Measurements from ENCODE around the gene ASIC4. TPM values are rescaled to one million over a fixed set of nuclear protein-coding genes. Genes with fewer than 3 reads are reported as not detected.

ASIC4 gene
- total RNA-seq, 6 experiments from 2014 or later = 0.05 to 0.19 (median 0.07) TPM; not detected in 3

- H3K27me3 Mint-ChIP-seq (ENCODE audit: insufficient read depth) = peaks cover 3% of the 10 kb centered on the region
- H3K27ac Mint-ChIP-seq = peak overlapping the region; percentile 78
- H3K36me3 Mint-ChIP-seq (ENCODE audit: low read depth) = peaks cover 15% of the 10 kb centered on the region
- H3K4me3 Mint-ChIP-seq = peak overlapping the region; percentile 97
- DNase-seq = peak; percentile 17
- TF ChIP-seq, protein P1, sequence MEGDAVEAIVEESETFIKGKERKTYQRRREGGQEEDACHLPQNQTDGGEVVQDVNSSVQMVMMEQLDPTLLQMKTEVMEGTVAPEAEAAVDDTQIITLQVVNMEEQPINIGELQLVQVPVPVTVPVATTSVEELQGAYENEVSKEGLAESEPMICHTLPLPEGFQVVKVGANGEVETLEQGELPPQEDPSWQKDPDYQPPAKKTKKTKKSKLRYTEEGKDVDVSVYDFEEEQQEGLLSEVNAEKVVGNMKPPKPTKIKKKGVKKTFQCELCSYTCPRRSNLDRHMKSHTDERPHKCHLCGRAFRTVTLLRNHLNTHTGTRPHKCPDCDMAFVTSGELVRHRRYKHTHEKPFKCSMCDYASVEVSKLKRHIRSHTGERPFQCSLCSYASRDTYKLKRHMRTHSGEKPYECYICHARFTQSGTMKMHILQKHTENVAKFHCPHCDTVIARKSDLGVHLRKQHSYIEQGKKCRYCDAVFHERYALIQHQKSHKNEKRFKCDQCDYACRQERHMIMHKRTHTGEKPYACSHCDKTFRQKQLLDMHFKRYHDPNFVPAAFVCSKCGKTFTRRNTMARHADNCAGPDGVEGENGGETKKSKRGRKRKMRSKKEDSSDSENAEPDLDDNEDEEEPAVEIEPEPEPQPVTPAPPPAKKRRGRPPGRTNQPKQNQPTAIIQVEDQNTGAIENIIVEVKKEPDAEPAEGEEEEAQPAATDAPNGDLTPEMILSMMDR (IDR thresholded peaks at IDR 0.05) = no peak
- H3K9me3 Mint-ChIP-seq = no peaks in the 10 kb centered on the region
- peaks cover 22% of the 10 kb centered on the region for H3K4me1 Mint-ChIP-seq (ENCODE audit: low read depth)
Measured at GRCh38 chr2:219542931-219543595, 28.8 kb downstream of the ASIC4 start.

DNA sequence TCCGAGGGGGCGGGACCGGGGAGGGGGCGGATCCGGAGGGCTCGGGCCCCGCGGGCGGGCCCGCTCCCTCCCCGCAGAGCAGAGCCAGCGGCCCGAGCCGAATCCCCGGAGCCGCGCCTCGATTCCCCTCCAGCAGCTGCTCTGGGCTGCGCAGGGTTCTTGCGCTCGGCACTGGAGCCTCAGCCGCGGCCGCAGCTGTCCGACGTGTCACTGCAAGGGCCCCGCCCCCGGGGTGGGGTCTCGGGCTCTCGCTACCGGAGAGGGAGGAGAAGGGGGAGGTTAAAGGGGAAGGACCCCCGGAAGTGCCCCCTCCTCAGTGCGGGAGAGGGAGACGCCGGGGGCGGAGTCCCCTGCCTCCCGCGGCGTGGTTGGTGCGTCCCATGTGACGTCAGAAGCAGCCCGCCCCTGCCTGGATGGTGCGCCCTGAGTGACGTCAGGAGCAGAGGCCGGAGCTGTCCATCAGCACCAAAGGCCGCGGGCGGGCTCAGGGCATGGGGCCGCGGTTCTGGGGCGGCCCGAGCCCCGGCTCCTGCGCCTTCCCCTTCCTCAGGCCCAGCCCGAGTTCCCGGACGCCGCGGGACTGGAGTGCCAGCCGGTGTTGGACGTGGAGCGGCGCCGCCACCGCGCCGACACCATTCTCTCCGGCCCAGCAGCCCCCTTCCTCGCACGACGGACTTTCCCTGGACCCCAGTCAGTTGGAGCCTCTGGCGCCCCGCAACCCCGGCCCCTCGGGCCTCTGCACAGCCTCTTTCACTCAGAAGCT lies 29.5 kb downstream of the ASIC4 start, which contains the start of the genes CHPF and TMEM198:
Gene CHPF, minus strand, starts transcription at position 214 of the 763 bp plus-strand sequence. CDS start 271 bp downstream, outside the sequence.
Gene TMEM198, plus strand, starts transcription at position 433 of the 763 bp plus-strand sequence. CDS start 700 bp downstream, outside the sequence.
- Mint-ChIP-seq H3K4me1 (ENCODE audit: low read depth) (peaks cover 18% of the 10 kb centered on the region), H3K36me3 (ENCODE audit: low read depth) (peaks cover 15% of the 10 kb centered on the region), H3K27ac (peak within 1 kb of the TSS; percentile 78), H3K9me3 (no peaks in the 10 kb centered on the region), H3K4me3 (peak within 1 kb of the TSS; percentile 97), H3K27me3 (ENCODE audit: insufficient read depth) (peaks cover 3% of the 10 kb centered on the region)
- TF ChIP-seq, protein P1 (IDR thresholded peaks at IDR 0.05) = no peak
- DNase-seq = peak; percentile 96

DNA sequence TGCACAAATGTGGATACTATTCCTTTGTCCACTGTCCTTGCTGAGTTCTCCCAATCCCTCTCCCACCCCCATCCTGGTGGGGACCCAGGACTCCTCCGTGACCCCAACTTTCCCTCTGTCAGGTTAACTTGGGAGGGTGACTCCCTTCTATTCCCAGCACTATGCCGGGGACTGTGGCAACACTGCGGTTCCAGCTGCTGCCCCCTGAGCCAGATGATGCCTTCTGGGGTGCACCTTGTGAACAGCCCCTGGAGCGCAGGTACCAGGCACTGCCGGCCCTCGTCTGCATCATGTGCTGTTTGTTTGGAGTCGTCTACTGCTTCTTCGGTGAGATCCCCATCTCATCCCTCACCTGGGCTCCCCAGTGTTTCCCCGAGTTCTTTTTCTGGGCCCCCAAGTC lies 30.3 kb downstream of the ASIC4 start:
- H3K9me3 Mint-ChIP-seq = no peaks in the 10 kb centered on the region
- TF ChIP-seq, protein P1 (IDR thresholded peaks at IDR 0.05) = no peak
- peaks cover 3% of the 10 kb centered on the region for H3K27me3 Mint-ChIP-seq (ENCODE audit: insufficient read depth)
- peaks cover 17% of the 10 kb centered on the region for H3K4me1 Mint-ChIP-seq (ENCODE audit: low read depth)
- H3K27ac Mint-ChIP-seq = no peak overlapping the region
- DNase-seq = no peak
- peaks cover 15% of the 10 kb centered on the region for H3K36me3 Mint-ChIP-seq (ENCODE audit: low read depth)
- H3K4me3 Mint-ChIP-seq = peak overlapping the region; percentile 97

- TF ChIP-seq, protein P1 (IDR thresholded peaks at IDR 0.05) = no peak
- Mint-ChIP-seq H3K9me3 (no peaks in the 10 kb centered on the region), H3K4me3 (no peak overlapping the region), H3K27ac (no peak overlapping the region), H3K36me3 (ENCODE audit: low read depth) (peaks cover 15% of the 10 kb centered on the region), H3K27me3 (ENCODE audit: insufficient read depth) (peaks cover 3% of the 10 kb centered on the region), H3K4me1 (ENCODE audit: low read depth) (peaks cover 17% of the 10 kb centered on the region)
- no peak for DNase-seq
Measured at GRCh38 chr2:219545295-219545942, 31.1 kb downstream of the ASIC4 start.

DNA sequence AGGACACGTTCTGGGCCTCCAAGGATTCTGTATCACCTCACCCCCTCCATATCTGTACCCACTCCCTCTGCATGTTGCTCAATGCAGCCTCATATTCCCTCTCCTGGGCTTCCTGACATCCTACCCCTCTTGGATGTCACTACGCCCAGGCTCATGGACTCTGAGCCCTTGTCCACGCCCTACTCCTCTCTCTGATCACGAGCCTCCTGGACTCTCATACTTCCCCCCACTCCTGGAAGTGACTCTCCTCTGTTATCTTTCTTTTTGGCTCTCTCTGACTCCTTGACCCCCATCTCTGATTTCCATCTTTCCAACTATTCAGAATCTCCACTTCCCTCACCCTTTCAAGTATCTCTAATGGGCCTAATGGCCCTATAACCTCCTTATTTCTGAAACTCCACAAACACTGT lies 31.7 kb downstream of the ASIC4 start:
- Mint-ChIP-seq H3K4me3 (no peak overlapping the region), H3K9me3 (no peaks in the 10 kb centered on the region), H3K27me3 (ENCODE audit: insufficient read depth) (peaks cover 3% of the 10 kb centered on the region), H3K4me1 (ENCODE audit: low read depth) (peaks cover 19% of the 10 kb centered on the region), H3K36me3 (ENCODE audit: low read depth) (peaks cover 11% of the 10 kb centered on the region), H3K27ac (no peak overlapping the region)
- TF ChIP-seq, protein P1 (IDR thresholded peaks at IDR 0.05) = no peak
- no peak for DNase-seq

Measured in HFFc6 (cell line).